ENCODE data around the gene SYT5. TPM values are rescaled to one million over a fixed set of nuclear protein-coding genes. Genes with fewer than 3 reads are reported as not detected.

The SYT5 gene
- total and polyA plus RNA-seq, 2 donors (not counting 3 experiments of a cell fraction or from before 2014, with no cell fraction given) = 0.42 TPM; not detected in 1

DNA sequence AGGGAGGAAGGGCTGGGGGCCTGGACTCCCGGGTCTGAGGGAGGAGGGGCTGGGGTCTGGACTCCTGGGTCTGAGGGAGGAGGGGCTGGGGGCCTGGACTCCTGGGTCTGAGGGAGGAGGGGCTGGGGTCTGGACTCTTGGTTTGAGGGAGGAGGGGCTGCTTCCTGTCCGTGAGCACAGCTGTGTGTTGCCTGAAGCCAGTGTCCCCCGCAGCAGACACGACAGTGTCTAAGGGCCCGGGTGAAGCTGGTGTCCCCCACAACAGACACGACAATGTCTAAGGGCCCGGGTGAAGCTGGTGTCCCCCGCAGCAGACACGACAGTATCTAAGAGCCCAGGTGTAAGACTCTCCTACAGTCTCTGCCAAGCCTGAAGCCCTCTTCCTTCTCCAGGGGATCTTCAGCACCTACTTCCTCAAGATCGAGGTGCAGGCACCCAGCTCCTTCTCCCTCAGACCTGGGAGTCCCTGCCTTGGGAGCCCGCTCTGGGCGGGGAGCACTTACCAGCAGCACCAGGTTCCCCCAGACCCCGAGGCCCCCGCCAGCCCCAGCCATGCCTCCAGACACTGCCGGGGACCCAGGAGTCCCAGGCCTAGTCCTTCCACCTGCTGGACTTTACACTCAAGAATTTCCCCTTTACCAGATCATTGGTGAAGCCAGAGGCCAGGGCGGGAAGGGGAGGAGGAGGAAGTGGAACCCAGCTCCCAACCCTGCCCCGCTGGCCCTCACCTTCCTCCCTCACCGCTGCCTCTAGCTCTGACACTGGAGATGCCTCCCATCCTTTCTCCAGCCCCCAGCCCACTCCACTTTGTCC is 29.0 kb upstream of the SYT5 start, which contains the start of gene PTPRH:
PTPRH (minus strand) TSS at position 622 of the 813 bp plus-strand sequence; CDS start at position 554, 68 bp downstream.
- Histone ChIP-seq H3K4me3 (replicated peaks in 1 of 3; ENCODE audit: insufficient read depth in 1 of 3, low read depth in 1 of 3, low read length in 3 of 3) (no peak within 1 kb of the TSS), H3K9ac (replicated peaks; ENCODE audit: extremely low read depth, insufficient read depth, low read length) (no peak within 1 kb of the TSS), H3K27me3 (ENCODE audit: control insufficient read depth in 2 of 2, insufficient read depth in 2 of 2, low read length in 2 of 2) (no peaks in the 10 kb centered on the region), H2AFZ (ENCODE audit: low read depth, low read length) (peak within 1 kb of the TSS; percentile 8), H3K36me3 (ENCODE audit: control insufficient read depth in 2 of 2, extremely low read depth in 1 of 2, insufficient read depth in 2 of 2, low read length in 2 of 2) (no peaks in the 10 kb centered on the region), H3K4me1 (ENCODE audit: control insufficient read depth, extremely low read depth, insufficient read depth, low read length) (peaks cover 24% of the 10 kb centered on the region), H3K27ac (ENCODE audit: insufficient read depth, low read depth, low read length) (peak within 1 kb of the TSS; percentile 49), H3K9me1 (replicated peaks; ENCODE audit: control insufficient read depth, extremely low read depth, insufficient read depth, low read length) (no peaks in the 10 kb centered on the region), H3K79me2 (ENCODE audit: control insufficient read depth, insufficient read depth, low read length) (no peaks in the 10 kb centered on the region), H4K20me1 (replicated peaks; ENCODE audit: control insufficient read depth, extremely low read depth, insufficient read depth, low read length) (no peaks in the 10 kb centered on the region), H3K9me3 (replicated peaks; ENCODE audit: control insufficient read depth, insufficient read depth, low read length) (no peaks in the 10 kb centered on the region), H3K4me2 (ENCODE audit: insufficient read depth, low read length) (no peak within 1 kb of the TSS)
- dilution Hi-C loops (cut with MboI; ENCODE audit: extremely low pct_ligation_motif_present, low sequenced_read_pairs) (no loop called here), intact Hi-C loops (cut with micrococcal nuclease) (no loop called here)
- no TSS peak for BruUV-seq (replicated peaks)
- FAIRE-seq (no peak), DNase-seq (ENCODE audit: low read depth, low spot score) (no peak)
- ChIA-PET POLR2A (no interaction called here), CTCF (no interaction called here)
- no peak for TF ChIP-seq FOS (IDR thresholded peaks at IDR 0.05; ENCODE audit: borderline replicate concordance, insufficient read depth, low read length)
- no peak for TF ChIP-seq POLR2AphosphoS5 (IDR thresholded peaks at IDR 0.05; ENCODE audit: insufficient read depth, low read depth, low read length)
- TF ChIP-seq, protein P1, sequence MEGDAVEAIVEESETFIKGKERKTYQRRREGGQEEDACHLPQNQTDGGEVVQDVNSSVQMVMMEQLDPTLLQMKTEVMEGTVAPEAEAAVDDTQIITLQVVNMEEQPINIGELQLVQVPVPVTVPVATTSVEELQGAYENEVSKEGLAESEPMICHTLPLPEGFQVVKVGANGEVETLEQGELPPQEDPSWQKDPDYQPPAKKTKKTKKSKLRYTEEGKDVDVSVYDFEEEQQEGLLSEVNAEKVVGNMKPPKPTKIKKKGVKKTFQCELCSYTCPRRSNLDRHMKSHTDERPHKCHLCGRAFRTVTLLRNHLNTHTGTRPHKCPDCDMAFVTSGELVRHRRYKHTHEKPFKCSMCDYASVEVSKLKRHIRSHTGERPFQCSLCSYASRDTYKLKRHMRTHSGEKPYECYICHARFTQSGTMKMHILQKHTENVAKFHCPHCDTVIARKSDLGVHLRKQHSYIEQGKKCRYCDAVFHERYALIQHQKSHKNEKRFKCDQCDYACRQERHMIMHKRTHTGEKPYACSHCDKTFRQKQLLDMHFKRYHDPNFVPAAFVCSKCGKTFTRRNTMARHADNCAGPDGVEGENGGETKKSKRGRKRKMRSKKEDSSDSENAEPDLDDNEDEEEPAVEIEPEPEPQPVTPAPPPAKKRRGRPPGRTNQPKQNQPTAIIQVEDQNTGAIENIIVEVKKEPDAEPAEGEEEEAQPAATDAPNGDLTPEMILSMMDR (IDR thresholded peaks at IDR 0.05; ENCODE audit: extremely low read depth in 1 of 2, insufficient read depth in 1 of 2, low read depth in 1 of 2, low read length in 2 of 2) = no peak
- no peak for TF ChIP-seq JUN (IDR thresholded peaks at IDR 0.05; ENCODE audit: borderline replicate concordance, insufficient read depth, insufficient read length, low read depth)
- no peak for TF ChIP-seq POLR2A (IDR thresholded peaks at IDR 0.05; ENCODE audit: low read depth, low read length)
- TF ChIP-seq MAX (IDR thresholded peaks at IDR 0.05; ENCODE audit: insufficient read depth, insufficient read length) = no peak
- no peak for TF ChIP-seq MYC (IDR thresholded peaks at IDR 0.05; ENCODE audit: low read depth, low read length)
- TF ChIP-seq EZH2 (IDR thresholded peaks at IDR 0.05; ENCODE audit: borderline replicate concordance, low read depth, low read length, severe bottlenecking) = no peak
- TF ChIP-seq GATA2 (IDR thresholded peaks at IDR 0.05; ENCODE audit: insufficient read depth, insufficient read length, low read depth, low read length) = no peak

All from endothelial cell of umbilical vein (primary cell).